HepG2 (cell line): ENCODE measurements around the gene KDM1B. TPM values are rescaled to one million over a fixed set of nuclear protein-coding genes. Genes with fewer than 3 reads are reported as not detected.

ENCODE experiments used
- EZH2 ChIP-seq: conservative IDR thresholded peaks from 2 replicates; pipeline ENCODE4 v1.6.1; 2012; ENCODE audit warnings: mild to moderate bottlenecking, low read depth, low read length, moderate library complexity
- KLF9 ChIP-seq: IDR thresholded peaks from 2 replicates; pipeline ENCODE4 v1.6.1; 2016; ENCODE audit warnings: low read depth
- RFX3 ChIP-seq: IDR thresholded peaks from 2 replicates; pipeline ENCODE4 v1.6.1; 2016; ENCODE audit warnings: missing biosample characterization, missing genetic modification reagents
- SALL1 ChIP-seq: sonication (generic); formaldehyde crosslinking; IDR thresholded peaks from 2 replicates; pipeline ENCODE4 v1.8.0; 2022; ENCODE audit warnings: mild to moderate bottlenecking, missing genetic modification reagents
- SIX4 ChIP-seq: sonication (generic); formaldehyde crosslinking; IDR thresholded peaks from 2 replicates; pipeline ENCODE4 v1.4.0; 2020; ENCODE audit warnings: missing genetic modification reagents
- TBX3 ChIP-seq: fragments of 450-650 bp; IDR thresholded peaks from 2 replicates; pipeline ENCODE4 v1.6.1; 2017; ENCODE audit warnings: antibody characterized with exemption, mild to moderate bottlenecking, inconsistent platforms, borderline replicate concordance
- TRIM24 ChIP-seq: sonication (generic); formaldehyde crosslinking; IDR thresholded peaks from 2 replicates; pipeline ENCODE4 v1.8.0; 2022; ENCODE audit warnings: mild to moderate bottlenecking, missing genetic modification reagents
- ZNF121 ChIP-seq: sonication (generic); formaldehyde crosslinking; IDR thresholded peaks from 2 replicates; pipeline ENCODE4 v1.5.0; 2020; ENCODE audit warnings: mild to moderate bottlenecking, missing genetic modification reagents
- ZNF251 ChIP-seq: sonication (generic); formaldehyde crosslinking; IDR thresholded peaks from 2 replicates; pipeline ENCODE4 v1.9.0; 2021; ENCODE audit warnings: mild to moderate bottlenecking, missing genetic modification reagents
- ZNF264 ChIP-seq: sonication (generic); formaldehyde crosslinking; IDR thresholded peaks from 2 replicates; pipeline ENCODE4 v1.4.0; 2020; ENCODE audit warnings: missing genetic modification reagents
- ZNF607 ChIP-seq: sonication (generic); formaldehyde crosslinking; IDR thresholded peaks from 2 replicates; pipeline ENCODE4 v1.5.1; 2020; ENCODE audit warnings: missing genetic modification reagents, mild to moderate bottlenecking, borderline replicate concordance
- ZNF777 ChIP-seq: sonication (generic); formaldehyde crosslinking; IDR thresholded peaks from 2 replicates; pipeline ENCODE4 v1.4.0; 2020; ENCODE audit warnings: missing genetic modification reagents
- ZNF782 ChIP-seq: sonication (generic); formaldehyde crosslinking; IDR thresholded peaks from 2 replicates; pipeline ENCODE4 v1.4.0; 2020; ENCODE audit warnings: missing genetic modification reagents, mild to moderate bottlenecking, borderline replicate concordance
- ZNF83 ChIP-seq: sonication (generic); formaldehyde crosslinking; IDR thresholded peaks from 2 replicates; pipeline ENCODE4 v1.4.0; 2020; ENCODE audit warnings: missing genetic modification reagents, mild to moderate bottlenecking, borderline replicate concordance
- polyA plus RNA-seq, 8 experiments: library from polyadenylated mRNA; depleted of rRNA in 3 of 8; stranded (reverse) in 7 of 8; unstranded in 1 of 8; fragments of >200 nt; fragmentation: Illumina TruSeq in 4 of 8; extraction: Trizol in 4 of 8; gene quantifications; 2 replicates each; pipeline versions ENCODE4 v1.2.1 to v1.2.3, GENCODE V29; 2011 to 2016; ENCODE audit warnings: low read depth in 4 of 8, missing spikeins in 1 of 8, mixed read lengths in 1 of 8; ENCODE audit not compliant: insufficient read depth in 1 of 8
- total RNA-seq, 5 experiments: library from RNA; depleted of rRNA; stranded (reverse); fragments of >200 nt; fragmentation: Illumina TruSeq; extraction: Trizol; gene quantifications; 2 replicates each; pipeline ENCODE4 v1.2.3, GENCODE V29; 2016; ENCODE audit warnings: low read depth in 1 of 5
- TF ChIP-seq, protein P1 (sequence below): IDR thresholded peaks from 2 replicates; pipeline ENCODE4 v1.6.1; 2016; ENCODE audit warnings: mild to moderate bottlenecking
- TF ChIP-seq, protein P2 (sequence below): sonication (generic); formaldehyde crosslinking; IDR thresholded peaks from 2 replicates; pipeline ENCODE4 v1.5.1; 2020; ENCODE audit warnings: mild to moderate bottlenecking, missing genetic modification reagents, borderline replicate concordance
- TF ChIP-seq, protein P3 (sequence below): sonication (generic); formaldehyde crosslinking; IDR thresholded peaks from 2 replicates; pipeline ENCODE4 v1.5.1; 2020; ENCODE audit warnings: missing genetic modification reagents, mild to moderate bottlenecking, borderline replicate concordance
- TF ChIP-seq, protein P4 (sequence below): sonication (generic); formaldehyde crosslinking; conservative IDR thresholded peaks from 2 replicates; pipeline ENCODE4 v1.8.0; 2022; ENCODE audit warnings: missing genetic modification reagents

KDM1B gene
- total and polyA plus RNA-seq, 2 of the 13 experiments (the other 11 are each of a cell fraction or from before 2014, with no cell fraction given), result 9.8 to 13.2 TPM

DNA sequence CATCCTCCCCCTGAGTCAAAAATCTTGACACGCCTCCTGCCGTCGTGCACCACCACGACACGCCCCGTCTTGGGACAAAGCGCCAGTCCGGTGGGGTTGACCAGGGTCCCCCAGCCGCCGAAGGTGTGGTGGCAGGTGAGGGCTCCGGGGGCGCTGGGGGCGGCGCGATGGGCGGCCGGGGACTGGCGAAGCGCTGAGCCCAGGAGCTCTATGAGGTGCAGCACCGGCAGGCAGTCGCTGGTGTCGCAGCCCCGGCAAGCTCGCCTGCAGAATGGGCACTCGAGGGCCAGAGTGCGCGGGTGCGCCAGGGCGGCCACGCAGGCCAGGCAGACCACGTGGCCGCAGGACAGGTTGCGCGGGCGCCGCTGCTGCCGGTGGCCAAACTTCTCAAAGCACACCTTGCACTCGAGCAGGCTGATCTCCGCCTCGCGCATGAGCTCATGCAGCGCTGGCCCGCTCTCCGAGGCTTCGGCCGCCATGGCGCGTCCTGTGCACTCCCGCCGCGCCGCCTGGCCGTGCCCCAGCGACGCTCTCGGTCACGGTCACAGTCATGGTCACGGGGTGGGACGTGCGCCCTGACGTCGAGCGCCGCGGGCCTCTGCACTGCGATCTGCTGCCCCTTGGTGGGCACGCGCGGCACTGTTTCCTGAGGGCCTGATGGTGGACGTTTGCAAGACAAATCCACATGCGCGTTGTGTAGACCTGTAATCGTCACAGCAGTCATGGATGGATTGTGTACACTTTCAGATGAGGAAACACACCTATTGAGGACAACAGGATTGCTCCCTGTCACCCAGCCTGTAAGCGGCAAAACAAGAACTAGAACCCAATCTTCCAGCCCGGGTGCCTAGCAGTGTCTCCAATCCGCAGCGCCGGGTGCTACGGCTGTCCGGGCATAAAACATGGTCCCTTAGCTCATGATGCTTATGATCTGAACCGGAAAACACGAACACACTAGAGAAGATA lies 32.8 kb upstream of the KDM1B start, which contains the start of gene NHLRC1 (continued):
- TF ChIP-seq, protein P1, sequence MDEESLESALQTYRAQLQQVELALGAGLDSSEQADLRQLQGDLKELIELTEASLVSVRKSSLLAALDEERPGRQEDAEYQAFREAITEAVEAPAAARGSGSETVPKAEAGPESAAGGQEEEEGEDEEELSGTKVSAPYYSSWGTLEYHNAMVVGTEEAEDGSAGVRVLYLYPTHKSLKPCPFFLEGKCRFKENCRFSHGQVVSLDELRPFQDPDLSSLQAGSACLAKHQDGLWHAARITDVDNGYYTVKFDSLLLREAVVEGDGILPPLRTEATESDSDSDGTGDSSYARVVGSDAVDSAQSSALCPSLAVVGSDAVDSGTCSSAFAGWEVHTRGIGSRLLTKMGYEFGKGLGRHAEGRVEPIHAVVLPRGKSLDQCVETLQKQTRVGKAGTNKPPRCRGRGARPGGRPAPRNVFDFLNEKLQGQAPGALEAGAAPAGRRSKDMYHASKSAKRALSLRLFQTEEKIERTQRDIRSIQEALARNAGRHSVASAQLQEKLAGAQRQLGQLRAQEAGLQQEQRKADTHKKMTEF (CRISPR knock-in tag), result peak; percentile 99
- TF ChIP-seq KLF9 (CRISPR knock-in tag) (peak; percentile 92; the same call in 1 of the 2 replicates), SALL1 (peak; percentile 99), ZNF83 (CRISPR knock-in tag) (peak; percentile 85; the same call in 1 of the 2 replicates), RFX3 (no peak), TRIM24 (CRISPR knock-in tag) (no peak; the same call in 1 of the 2 replicates), ZNF264 (peak; percentile 18; the same call in 1 of the 2 replicates), ZNF782 (peak; percentile 99), SIX4 (CRISPR knock-in tag) (peak; percentile 81), EZH2 (no peak), ZNF607 (CRISPR knock-in tag) (peak; percentile 97), ZNF121 (peak; percentile 89), TBX3 (no peak; the same call in 1 of the 2 replicates), ZNF777 (CRISPR knock-in tag) (peak; percentile 94), ZNF251 (CRISPR knock-in tag) (peak; percentile 96)
- TF ChIP-seq, protein P2, sequence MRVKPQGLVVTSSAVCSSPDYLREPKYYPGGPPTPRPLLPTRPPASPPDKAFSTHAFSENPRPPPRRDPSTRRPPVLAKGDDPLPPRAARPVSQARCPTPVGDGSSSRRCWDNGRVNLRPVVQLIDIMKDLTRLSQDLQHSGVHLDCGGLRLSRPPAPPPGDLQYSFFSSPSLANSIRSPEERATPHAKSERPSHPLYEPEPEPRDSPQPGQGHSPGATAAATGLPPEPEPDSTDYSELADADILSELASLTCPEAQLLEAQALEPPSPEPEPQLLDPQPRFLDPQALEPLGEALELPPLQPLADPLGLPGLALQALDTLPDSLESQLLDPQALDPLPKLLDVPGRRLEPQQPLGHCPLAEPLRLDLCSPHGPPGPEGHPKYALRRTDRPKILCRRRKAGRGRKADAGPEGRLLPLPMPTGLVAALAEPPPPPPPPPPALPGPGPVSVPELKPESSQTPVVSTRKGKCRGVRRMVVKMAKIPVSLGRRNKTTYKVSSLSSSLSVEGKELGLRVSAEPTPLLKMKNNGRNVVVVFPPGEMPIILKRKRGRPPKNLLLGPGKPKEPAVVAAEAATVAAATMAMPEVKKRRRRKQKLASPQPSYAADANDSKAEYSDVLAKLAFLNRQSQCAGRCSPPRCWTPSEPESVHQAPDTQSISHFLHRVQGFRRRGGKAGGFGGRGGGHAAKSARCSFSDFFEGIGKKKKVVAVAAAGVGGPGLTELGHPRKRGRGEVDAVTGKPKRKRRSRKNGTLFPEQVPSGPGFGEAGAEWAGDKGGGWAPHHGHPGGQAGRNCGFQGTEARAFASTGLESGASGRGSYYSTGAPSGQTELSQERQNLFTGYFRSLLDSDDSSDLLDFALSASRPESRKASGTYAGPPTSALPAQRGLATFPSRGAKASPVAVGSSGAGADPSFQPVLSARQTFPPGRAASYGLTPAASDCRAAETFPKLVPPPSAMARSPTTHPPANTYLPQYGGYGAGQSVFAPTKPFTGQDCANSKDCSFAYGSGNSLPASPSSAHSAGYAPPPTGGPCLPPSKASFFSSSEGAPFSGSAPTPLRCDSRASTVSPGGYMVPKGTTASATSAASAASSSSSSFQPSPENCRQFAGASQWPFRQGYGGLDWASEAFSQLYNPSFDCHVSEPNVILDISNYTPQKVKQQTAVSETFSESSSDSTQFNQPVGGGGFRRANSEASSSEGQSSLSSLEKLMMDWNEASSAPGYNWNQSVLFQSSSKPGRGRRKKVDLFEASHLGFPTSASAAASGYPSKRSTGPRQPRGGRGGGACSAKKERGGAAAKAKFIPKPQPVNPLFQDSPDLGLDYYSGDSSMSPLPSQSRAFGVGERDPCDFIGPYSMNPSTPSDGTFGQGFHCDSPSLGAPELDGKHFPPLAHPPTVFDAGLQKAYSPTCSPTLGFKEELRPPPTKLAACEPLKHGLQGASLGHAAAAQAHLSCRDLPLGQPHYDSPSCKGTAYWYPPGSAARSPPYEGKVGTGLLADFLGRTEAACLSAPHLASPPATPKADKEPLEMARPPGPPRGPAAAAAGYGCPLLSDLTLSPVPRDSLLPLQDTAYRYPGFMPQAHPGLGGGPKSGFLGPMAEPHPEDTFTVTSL (CRISPR knock-in tag), result peak; percentile 89
- TF ChIP-seq, protein P3, sequence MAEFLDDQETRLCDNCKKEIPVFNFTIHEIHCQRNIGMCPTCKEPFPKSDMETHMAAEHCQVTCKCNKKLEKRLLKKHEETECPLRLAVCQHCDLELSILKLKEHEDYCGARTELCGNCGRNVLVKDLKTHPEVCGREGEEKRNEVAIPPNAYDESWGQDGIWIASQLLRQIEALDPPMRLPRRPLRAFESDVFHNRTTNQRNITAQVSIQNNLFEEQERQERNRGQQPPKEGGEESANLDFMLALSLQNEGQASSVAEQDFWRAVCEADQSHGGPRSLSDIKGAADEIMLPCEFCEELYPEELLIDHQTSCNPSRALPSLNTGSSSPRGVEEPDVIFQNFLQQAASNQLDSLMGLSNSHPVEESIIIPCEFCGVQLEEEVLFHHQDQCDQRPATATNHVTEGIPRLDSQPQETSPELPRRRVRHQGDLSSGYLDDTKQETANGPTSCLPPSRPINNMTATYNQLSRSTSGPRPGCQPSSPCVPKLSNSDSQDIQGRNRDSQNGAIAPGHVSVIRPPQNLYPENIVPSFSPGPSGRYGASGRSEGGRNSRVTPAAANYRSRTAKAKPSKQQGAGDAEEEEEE, result peak; percentile 82; the same call in 1 of the 2 replicates
- TF ChIP-seq, protein P4, sequence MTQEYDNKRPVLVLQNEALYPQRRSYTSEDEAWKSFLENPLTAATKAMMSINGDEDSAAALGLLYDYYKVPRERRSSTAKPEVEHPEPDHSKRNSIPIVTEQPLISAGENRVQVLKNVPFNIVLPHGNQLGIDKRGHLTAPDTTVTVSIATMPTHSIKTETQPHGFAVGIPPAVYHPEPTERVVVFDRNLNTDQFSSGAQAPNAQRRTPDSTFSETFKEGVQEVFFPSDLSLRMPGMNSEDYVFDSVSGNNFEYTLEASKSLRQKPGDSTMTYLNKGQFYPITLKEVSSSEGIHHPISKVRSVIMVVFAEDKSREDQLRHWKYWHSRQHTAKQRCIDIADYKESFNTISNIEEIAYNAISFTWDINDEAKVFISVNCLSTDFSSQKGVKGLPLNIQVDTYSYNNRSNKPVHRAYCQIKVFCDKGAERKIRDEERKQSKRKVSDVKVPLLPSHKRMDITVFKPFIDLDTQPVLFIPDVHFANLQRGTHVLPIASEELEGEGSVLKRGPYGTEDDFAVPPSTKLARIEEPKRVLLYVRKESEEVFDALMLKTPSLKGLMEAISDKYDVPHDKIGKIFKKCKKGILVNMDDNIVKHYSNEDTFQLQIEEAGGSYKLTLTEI (CRISPR knock-in tag), result no peak
